ENCODE measurements around the gene MGAT5.

The MGAT5 gene

GRCh38 chr2:134253804-134254203, at the start of gene MGAT5:
Gene MGAT5, plus strand, starts transcription at chr2:134254072. Its CDS starts 332 bp downstream, at chr2:134254404.
- no peak for TF ChIP-seq ZFX (IDR thresholded peaks at IDR 0.05)
- no peak for TF ChIP-seq CTCF (conservative IDR thresholded peaks at IDR 0.05)
- peak within 1 kb of the TSS; percentile 34 for H3K27ac ChIP-seq

- TF ChIP-seq ZFX (IDR thresholded peaks at IDR 0.05) (no peak), CTCF (conservative IDR thresholded peaks at IDR 0.05) (no peak)
- no peak overlapping the region for H3K27ac ChIP-seq
Observed at GRCh38 chr2:134205087-134205486, 48.8 kb upstream of the MGAT5 start.

GRCh38 chr2:134206031-134206430, 47.8 kb upstream of the MGAT5 start:
- no peak overlapping the region for H3K27ac ChIP-seq
- TF ChIP-seq CTCF (conservative IDR thresholded peaks at IDR 0.05) (no peak), ZFX (IDR thresholded peaks at IDR 0.05) (no peak)

- H3K27ac ChIP-seq, result no peak overlapping the region
- TF ChIP-seq CTCF (conservative IDR thresholded peaks at IDR 0.05) (no peak), ZFX (IDR thresholded peaks at IDR 0.05) (no peak)
Observed at GRCh38 chr2:134206573-134206972, 47.3 kb upstream of the MGAT5 start.

- TF ChIP-seq ZFX (IDR thresholded peaks at IDR 0.05) (no peak), CTCF (conservative IDR thresholded peaks at IDR 0.05) (peak; percentile 54)
- H3K27ac ChIP-seq, result no peak overlapping the region
Observed at GRCh38 chr2:134207589-134208209, 46.2 kb upstream of the MGAT5 start.

- H3K27ac ChIP-seq, result no peak overlapping the region
Observed at GRCh38 chr2:134208825-134209224, 45.0 kb upstream of the MGAT5 start.

GRCh38 chr2:134212746-134213145, 41.1 kb upstream of the MGAT5 start:
- H3K27ac ChIP-seq, result no peak overlapping the region
- no peak for TF ChIP-seq ZFX (IDR thresholded peaks at IDR 0.05)
- no peak for TF ChIP-seq CTCF (conservative IDR thresholded peaks at IDR 0.05)

More at GRCh38 chr2:134208825-134209224, 45.0 kb upstream of the MGAT5 start:
- TF ChIP-seq CTCF (conservative IDR thresholded peaks at IDR 0.05) (no peak), ZFX (IDR thresholded peaks at IDR 0.05) (no peak)
